Right ventricle myocardium inferior (tissue), 1 donor: ENCODE measurements around the gene OSBPL3. TPM values are rescaled to one million over a fixed set of nuclear protein-coding genes. Genes with fewer than 3 reads are reported as not detected.
"Not testable (repeated sequence)": the region's sequence is repeated elsewhere in the genome, so short reads cannot be mapped to it uniquely, and the experiment has no call there.

Experiments used
- ATAC-seq: fragments of 200-7000 bp; cut with Tn5 transposase; one replicate; pipeline ENCODE4 v1.9.1; 2020; ENCODE audit warnings: mild to moderate bottlenecking, moderate library complexity
- DNase-seq: peaks from one replicate; pipeline ENCODE4 v3.0.0; 2021; ENCODE audit errors: missing footprints
- intact Hi-C: fragments of 100-400 bp; cut with DNase I; formaldehyde crosslinking; loops from one replicate; pipeline ENCODE4 v1.11.0; 2022
- total RNA-seq: library from RNA; stranded (reverse); fragmentation: NEBNext Ultra II Directional; extraction: Animal tissue kit (Norgen Biotek cat#: 25700); gene quantifications from one replicate; pipeline ENCODE4 v1.2.1, GENCODE V29; 2021
- donor health status: DM: no; HTN: yes; CAD: no; lungs with severe emphysema.

OSBPL3 gene
- total RNA-seq, 1 donor from 2014 or later, result 8.5 TPM

DNA sequence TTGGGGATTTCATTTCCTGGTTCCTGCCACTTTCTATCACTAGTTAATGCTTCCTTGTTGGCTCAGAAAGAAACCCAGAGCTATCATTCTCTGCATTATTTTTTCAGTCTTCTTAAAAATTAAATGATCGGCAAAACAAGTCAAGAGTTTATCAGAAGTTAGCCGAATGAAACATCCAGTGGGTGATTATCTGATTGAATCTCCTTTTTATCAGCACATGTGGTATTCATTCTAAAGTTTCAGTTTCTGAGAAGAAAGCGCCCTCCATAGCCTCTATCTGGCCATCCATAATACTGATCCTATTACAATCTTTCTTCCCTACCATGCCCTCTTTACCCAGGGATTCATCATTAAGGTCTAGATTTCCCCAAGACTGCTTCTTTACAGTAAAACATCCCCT lies 71.8 kb downstream of the OSBPL3 start:
- no peak for ATAC-seq
- intact Hi-C loops, result no loop called here

DNA sequence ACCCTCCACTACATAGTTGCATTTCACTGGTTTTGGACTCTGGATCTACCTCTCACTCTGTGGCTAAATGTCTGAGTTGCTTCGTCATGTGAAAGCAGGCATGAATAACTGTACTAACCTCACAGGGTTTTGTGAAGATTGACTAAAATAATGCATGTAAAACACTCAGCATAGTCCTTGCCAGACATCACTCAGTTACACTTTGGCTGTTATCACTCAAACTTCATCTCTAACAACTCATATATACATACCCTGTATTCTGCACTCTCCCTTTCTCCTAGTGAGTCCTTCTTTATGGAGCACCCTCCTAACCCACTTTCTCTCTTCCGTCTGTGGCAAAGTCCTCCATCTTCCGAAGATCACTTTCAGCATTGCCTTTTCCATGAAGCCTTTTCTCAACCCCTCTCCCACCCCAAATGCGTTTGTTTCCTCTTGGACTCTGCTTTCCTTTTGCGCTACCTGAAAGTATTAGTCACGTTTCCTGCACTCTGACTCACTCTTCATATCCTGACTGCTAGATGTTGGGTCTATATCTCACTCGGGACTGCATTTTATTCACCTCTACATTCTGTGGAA lies 72.6 kb downstream of the OSBPL3 start:
- DNase-seq, result no peak
- intact Hi-C loops, result no loop called here
- ATAC-seq, result no peak

More for the DNA sequence above, 71.8 kb downstream of the OSBPL3 start:
- no peak for DNase-seq

DNA sequence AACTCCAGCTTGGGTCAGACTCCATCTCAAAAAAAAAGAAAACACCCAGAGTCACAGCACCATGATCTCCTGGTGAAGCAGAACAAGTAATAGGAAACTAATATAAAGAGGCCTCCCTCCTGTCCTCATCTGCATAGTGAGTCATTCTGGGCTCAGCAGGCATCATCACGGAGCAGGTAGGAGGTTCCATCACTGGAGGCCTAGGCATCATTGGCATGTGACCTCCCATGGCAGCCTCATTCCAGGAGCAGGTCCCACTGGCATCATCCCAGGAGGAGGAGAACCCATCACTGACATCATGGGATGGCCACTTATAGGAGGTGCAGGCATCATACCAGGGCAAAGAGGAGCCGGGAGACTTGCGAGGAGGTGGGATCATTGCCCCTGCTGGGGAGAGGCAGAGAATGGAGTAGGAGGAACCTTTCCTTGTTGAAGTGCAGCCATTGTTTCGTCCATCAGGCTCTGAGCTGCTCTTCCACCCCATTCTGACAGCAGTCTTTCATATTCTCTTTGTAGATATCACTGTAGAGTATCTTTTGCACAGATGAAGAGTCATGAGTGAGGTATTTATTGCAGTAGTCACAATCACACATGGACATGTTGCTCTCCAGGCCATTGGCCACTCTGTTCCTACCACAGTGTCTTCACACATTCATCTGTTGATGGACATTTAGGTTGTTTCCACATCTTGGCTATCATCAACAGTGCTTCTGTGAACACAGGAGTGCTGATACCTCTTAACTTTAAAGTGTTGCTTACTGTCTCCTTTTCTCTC lies 73.8 kb downstream of the OSBPL3 start:
- intact Hi-C loops, result no loop called here
- DNase-seq, result no peak
- ATAC-seq, result no peak

DNA sequence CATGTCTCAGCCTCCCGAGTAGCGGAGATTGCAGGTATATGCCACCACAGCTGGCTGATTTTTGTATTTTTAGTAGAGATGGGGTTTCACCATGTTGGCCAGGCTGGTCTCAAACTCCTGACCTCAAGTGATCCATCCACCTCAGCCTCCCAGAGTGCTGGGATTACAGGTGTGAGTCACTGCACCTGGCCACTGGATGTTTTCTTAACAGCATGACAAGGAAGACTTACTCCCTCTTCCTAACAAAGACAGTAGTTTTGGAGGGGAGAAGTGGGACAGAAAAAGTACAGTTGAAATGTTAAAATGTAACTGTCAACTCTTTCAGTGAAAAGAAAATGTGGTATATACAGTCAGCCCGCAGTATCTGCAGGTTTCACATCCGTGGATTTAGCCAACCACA lies 76.0 kb downstream of the OSBPL3 start:
- DNase-seq, ATAC-seq, intact Hi-C loops: not testable (repeated sequence)

DNA sequence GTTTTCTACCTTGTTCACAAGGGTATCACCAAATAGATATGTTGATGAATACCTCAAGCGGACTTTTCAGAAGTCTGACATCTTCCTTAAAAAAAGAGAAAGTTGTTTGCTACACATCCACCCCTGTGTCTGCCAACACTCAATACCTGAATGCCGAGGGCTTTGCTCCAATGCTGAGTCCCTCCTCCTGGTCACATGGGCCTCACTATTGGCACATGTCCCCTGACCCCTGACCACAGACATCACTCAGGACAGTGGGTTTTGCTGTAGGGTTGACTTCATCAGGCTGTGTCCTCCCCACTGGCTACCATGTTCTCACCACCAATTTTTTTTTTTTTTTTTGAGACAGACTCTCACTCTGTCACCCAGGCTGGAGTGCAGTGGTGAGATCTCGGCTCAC lies 76.4 kb downstream of the OSBPL3 start:
- intact Hi-C loops, result no loop called here
- DNase-seq (no peak), ATAC-seq (no peak)

DNA sequence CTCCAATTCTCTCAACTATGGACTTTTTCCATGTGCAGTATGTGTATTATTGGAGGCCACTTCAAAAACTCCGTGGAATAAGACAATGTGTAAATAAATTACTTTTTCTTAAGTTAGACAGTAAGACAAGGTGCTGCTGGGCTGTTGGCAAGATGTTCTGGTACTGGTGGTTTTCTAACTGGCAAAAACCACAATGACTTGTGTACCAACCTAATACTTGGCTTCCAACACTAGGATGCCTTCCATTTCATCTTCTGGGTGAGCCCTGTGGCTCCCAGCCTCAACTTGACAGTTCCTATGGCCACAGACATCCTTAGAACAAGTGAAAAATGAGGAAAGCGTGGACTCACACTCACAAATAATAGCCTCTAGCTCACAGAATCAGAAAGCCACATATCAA lies 77.0 kb downstream of the OSBPL3 start:
- ATAC-seq, result no peak
- intact Hi-C loops, result no loop called here
- DNase-seq, result no peak

DNA sequence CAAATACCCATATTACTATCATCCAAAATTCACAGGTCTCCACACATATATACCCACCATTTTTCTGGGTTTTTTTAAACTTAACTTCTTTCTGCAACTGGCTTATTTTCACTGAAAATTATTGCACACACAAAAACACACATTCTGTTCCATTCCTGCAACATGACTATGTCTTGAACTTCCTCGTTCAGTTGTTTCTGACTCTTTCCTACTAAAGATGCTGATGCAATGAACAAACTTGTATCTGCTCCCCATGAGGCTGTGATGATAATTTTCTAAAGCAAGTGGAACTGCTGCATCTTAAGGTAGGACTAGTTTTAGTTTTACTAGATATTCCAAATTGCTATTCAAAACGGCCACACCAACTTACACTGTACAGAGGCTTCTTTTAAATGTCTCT lies 77.7 kb downstream of the OSBPL3 start:
- no peak for ATAC-seq
- no peak for DNase-seq
- intact Hi-C loops, result no loop called here

DNA sequence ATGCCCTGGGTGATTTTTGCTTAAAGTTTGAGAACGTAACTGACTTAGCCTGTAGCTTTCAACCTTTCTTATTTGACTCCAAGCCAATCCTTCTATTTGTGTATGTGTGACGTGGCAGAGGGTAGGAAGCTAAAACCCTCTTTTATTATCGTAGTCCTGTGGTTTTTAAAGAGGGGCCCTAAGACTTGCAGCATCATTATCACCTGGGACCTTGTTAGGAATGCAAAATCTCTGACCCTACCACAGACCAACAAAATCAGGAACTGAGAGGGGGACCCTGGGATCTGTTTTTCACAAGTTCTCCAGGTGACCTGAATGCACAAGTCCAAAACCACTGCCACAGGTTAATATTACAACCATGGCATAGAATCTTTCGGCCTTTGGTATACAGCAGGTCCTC lies 80.1 kb downstream of the OSBPL3 start:
- DNase-seq, result no peak
- intact Hi-C loops, result loop anchor here (5.0 kb wide), 1 partner anchor 172 kb away; no protein-coding TSS in a partner anchor
- ATAC-seq, result no peak

DNA sequence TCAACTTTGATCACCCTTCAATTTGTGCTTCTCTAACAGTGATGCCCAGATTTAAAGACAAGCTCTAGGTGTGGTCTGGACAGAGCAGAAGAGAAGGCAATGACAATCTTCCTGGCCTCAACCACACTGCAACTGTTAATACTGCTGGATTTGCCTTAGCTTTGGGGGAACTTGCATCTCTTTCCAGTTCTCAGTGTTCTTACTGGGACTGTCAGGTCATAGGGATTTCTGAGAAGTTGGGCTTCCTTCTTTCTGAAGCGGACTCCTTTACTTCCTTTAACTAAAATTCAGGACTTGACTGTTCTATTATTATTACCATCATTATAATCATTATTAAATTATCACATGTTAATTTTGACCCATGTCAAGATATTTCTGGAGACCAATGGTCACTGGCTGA lies 80.8 kb downstream of the OSBPL3 start:
- intact Hi-C loops, result loop anchor here (5.0 kb wide), 1 partner anchor 173 kb away; no protein-coding TSS in a partner anchor
- no peak for ATAC-seq
- no peak for DNase-seq

DNA sequence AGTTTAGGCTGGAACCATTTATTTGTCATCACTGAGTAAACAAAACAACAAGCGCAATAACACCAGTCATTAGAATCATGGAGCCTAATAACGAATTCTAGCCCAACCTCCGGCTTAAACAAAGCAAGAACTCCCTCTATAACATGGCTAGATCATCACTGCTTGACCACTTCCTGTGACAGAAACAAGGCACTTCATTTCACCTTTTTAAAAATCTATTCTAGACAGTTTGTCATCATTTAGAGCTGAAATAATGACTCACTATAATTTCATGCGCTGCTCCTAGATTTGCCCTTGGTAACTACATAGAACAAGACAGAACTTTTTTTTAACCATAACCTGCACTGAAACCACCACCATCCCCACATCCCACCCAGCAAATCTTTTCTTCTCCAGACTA lies 81.3 kb downstream of the OSBPL3 start:
- DNase-seq, result no peak
- intact Hi-C loops, result loop anchor here (5.0 kb wide), 1 partner anchor 174 kb away; no protein-coding TSS in a partner anchor
- ATAC-seq, result no peak

DNA sequence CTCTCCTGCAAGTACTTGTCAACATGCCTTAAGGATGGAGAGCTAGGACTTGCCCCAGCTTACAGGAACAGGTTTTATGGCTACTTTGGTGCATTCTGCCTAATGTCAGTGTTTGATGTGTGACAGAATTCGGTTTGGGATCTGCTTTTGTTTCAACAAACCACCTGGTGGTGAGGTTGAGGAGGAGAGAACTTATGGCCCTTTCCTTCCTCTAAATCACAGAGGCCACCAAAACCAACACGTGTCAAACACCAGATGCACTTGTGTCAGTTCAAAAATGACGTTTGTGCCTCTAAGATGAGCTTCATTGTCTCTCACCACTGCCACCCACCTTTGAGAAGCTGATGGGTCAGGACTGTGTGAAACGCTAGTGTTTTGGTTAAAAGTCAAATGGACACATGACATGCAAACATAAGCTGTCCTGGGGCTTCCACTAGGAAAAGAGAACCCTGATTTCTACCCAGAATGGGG lies 83.9 kb downstream of the OSBPL3 start:
- intact Hi-C loops, result loop anchor here (5.0 kb wide), 1 partner anchor 176 kb away; no protein-coding TSS in a partner anchor
- DNase-seq (no peak), ATAC-seq (no peak)

DNA sequence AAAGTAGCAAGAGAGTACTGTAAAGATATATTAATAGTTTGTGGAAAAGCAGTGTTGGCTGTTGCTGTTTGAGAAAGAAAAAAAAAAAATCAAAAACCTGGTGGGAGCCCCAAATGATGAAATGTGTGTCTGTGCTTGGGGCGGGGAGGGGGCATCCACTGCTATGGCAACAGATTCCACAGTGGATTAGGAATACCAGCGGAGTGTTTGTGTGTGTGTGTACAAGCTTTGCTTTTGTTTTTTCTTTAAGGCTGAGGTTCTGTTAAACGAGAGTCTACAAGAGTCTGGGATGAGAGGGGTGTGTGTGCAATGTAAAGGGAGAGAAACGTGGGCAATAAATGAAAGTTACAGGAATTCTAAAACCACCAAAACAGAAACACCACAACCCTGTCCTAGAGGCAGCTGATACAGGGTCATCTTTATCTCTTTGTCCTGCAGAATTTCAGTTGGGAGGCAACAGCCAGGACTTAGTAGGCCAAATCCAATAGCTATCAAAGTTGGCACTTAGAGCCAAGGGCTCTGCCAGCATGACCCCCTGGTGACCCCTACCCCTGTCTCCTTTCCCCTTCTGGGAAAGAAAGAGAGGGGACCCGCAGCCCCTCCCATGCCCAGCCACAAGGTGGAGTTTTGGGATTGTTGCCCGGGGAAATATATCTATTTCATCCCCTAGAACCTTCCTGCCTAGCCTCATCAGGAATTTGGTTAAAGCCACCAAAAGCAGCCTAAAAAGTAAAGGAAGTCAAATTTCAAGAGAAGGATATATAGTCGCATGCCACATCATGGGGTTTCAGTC lies 85.4 kb downstream of the OSBPL3 start:
- DNase-seq, result no peak
- ATAC-seq, result peak; percentile 51
- intact Hi-C loops, result loop anchor here (2.0 to 5.0 kb wide), 2 partner anchors 84 to 178 kb away; no protein-coding TSS in a partner anchor

DNA sequence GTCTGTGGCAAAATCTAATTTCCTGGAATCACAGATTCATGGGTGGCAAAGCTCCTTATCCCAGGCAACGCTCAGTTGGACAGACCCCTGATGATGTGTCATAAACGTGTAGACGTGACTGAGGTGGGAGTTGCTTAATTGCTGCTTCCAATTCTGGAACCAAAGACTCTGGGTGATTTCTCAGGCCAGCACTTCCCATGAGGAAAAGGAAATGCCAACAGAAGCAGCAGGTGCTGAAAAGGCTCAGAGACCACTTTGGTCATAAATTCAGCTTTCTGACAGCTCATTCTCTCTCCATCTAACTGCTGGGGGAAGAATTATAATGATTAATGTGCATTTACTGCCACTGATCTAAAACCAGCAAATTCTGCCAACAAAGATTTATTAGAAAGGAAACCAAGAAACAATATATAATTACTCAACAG lies 88.7 kb downstream of the OSBPL3 start:
- intact Hi-C loops, result no loop called here
- ATAC-seq, result no peak

DNA sequence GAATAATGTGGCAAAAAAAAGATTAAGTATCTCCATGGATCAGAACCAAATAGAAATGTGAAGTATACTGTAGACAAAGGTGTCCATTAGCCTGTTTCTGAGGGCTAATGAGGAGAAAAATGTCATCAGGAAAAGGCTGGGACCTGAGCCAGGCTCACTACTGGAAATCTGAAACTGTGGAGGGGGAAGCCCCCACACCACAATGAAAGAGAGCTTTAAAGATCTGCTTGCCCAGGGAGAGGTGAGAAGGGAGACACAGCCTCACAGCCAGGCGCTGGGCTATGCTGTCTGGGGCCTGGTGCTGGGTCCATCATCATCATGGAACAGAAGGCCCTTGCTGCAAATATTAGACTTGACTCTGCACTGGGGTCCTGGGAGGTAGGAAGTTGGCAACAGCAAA lies 90.4 kb downstream of the OSBPL3 start:
- ATAC-seq (no peak), DNase-seq (no peak)
- intact Hi-C loops, result no loop called here

More for the DNA sequence above, 88.7 kb downstream of the OSBPL3 start:
- DNase-seq, result no peak

DNA sequence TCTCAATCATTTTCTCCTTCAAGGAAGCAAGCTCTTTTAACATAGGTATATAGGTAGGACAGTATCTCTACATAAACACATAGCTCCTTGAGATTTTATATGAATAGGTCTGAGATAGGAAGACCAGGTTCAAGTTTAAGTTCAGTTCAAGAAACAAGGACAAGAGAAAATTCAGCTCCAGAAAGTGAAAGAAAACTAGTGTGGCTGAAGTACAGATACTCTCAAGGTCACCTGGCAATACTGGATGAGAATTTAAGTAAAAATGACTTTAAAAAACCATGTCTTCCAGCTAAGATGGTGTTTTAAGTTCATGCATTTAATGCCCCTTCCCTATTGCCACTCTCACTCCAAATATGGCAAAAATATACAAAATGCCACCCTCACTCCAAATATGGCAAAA lies 91.3 kb downstream of the OSBPL3 start:
- DNase-seq (no peak), ATAC-seq (no peak)
- intact Hi-C loops, result no loop called here

DNA sequence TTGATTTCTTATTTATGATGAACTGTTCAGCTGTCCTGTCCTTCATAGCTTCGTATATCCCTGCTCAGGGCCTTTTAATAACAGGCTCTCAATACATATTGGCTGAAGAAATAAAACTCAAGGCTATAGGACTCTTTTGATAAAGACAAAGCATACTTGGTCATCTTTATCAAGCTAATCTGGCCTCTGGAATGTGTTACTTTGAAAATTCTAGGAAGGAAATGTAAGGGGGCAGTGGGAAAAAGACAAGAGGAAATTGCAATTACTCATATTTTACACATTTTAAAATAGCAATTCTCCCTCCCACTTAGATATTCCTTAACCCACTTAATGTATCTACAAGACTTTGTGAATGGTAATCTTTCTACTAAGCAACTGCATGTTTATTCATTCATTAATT lies 94.3 kb downstream of the OSBPL3 start:
- DNase-seq, result no peak
- no peak for ATAC-seq
- intact Hi-C loops, result no loop called here

DNA sequence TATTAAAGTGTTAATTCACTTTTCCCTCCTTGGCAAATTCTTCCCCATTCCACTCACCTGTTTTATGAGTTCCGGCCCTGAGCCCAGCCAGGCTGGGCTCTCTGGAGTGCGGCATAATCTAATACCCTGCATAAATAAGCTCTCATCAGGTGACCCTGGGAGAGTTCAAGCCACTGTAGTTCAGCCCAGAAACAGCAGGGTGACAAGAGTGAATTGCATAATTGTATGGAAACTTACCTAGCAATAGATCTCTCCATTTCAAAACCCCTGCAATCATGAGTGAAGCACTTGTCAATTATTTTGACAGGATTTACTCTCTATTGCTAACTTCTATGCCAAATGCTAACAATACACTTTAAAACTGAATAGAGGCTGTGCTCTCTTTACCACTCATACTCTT lies 94.7 kb downstream of the OSBPL3 start:
- no peak for DNase-seq
- intact Hi-C loops, result no loop called here
- no peak for ATAC-seq

DNA sequence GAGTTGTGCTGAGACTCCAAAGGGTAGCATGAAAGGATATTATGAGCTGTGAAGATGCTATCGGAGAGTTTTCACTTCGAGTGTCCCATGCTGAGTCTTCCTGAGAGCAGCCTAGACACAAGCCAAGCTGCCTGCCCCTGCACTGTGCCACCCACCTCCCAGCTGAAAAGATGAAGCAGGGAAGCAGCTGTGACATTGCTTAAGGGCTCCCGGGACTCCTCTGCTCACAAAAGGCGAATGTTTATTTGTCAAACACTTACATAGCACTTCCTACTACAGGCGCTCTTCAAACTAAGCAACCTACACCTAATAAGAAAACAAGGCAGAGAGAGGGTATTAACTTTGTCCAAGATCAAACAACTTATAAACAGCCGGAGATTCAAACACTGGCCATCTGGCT lies 95.6 kb downstream of the OSBPL3 start:
- DNase-seq (no peak), ATAC-seq (no peak)
- intact Hi-C loops, result no loop called here

DNA sequence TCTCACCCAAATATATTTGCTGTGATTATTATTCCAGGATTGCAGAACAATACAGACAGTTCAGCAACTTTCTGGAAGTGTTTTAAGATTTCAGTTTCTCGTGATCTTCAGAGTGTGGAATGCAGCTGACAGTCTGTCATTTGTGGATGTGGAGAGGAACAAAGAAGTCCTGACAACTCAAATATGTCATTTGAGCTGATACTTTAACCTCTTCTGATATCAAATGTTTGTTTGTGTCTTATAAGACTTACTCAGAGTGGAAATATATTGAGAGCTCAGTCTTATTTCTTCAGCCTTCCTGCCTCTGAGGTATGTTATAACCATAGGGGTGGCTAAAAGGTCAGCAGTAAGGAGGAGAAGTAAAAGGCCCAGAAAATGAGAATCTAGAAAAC lies 96.4 kb downstream of the OSBPL3 start:
- ATAC-seq (no peak), DNase-seq (no peak)
- intact Hi-C loops, result no loop called here
